H1 (cell line): Measurements from ENCODE around the gene CNOT6. TPM values are rescaled to one million over a fixed set of nuclear protein-coding genes. Genes with fewer than 3 reads are reported as not detected.

Experiments used
- CTCF ChIA-PET: fragments of 300-600 bp; sonication (Branson Sonifier 250); formaldehyde crosslinking; loops from one replicate; lab custom pipeline; 2021; ENCODE audit not compliant: partially characterized antibody; lab: Charles Lee
- POLR2A ChIA-PET: fragments of 300-600 bp; sonication (Branson Sonifier 250); formaldehyde crosslinking; loops from one replicate; lab custom pipeline; 2021; ENCODE audit warnings: inconsistent platforms; ENCODE audit not compliant: partially characterized antibody; lab: Charles Lee
- DNase-seq, 2 experiments: peaks; one replicate each; pipeline versions ENCODE4 v3.0.0 to v3.0.0-alpha.2; 2010 to 2022; ENCODE audit warnings: low spot score in 2 of 2, low read depth in 1 of 2, mixed read lengths in 1 of 2
- FAIRE-seq: peaks from 2 replicates; lab custom pipeline; 2011; peaks lifted over from hg19 to GRCh38; lab: Jason Lieb, UNC
- H2AFZ ChIP-seq: 2 replicates; pipeline ENCODE4 v1.8.1; 2012; ENCODE audit warnings: low read length, inconsistent platforms
- H2AK5ac ChIP-seq: 2 replicates; pipeline ENCODE4 v1.6.1; 2013; ENCODE audit warnings: low read depth, low read length
- H2BK120ac ChIP-seq: replicated peaks from 2 replicates; pipeline ENCODE3; 2013; ENCODE audit warnings: low read depth, low read length, inconsistent platforms
- H2BK12ac ChIP-seq: 2 replicates; pipeline ENCODE4 v1.6.1; 2013; ENCODE audit warnings: low read depth, low read length
- H2BK15ac ChIP-seq: 2 replicates; pipeline ENCODE4 v1.6.1; 2013; ENCODE audit warnings: low read length
- H2BK20ac ChIP-seq: 2 replicates; pipeline ENCODE4 v1.6.1; 2013; ENCODE audit warnings: low read length
- H2BK5ac ChIP-seq: 2 replicates; pipeline ENCODE4 v1.6.1; 2013; ENCODE audit warnings: low read depth, low read length
- H3K14ac ChIP-seq: 2 replicates; pipeline ENCODE4 v1.6.1; 2013; ENCODE audit warnings: inconsistent platforms; ENCODE audit not compliant: insufficient read length
- H3K18ac ChIP-seq: 2 replicates; pipeline ENCODE4 v1.6.1; 2013; ENCODE audit warnings: low read length; ENCODE audit errors: extremely low read depth
- H3K23ac ChIP-seq: 2 replicates; pipeline ENCODE4 v1.6.1; 2013; ENCODE audit warnings: inconsistent platforms; ENCODE audit not compliant: insufficient read length
- H3K23me2 ChIP-seq: 2 replicates; pipeline ENCODE4 v1.6.1; 2013; ENCODE audit warnings: low read depth, low read length
- H3K27ac ChIP-seq: 2 replicates; pipeline ENCODE4 v1.6.1; 2011; ENCODE audit warnings: low read depth, low read length, inconsistent platforms
- H3K27me3 ChIP-seq, 4 experiments: replicated peaks in 1 of 4; 1 replicate in 1 of 4; 2 replicates in 3 of 4; pipeline versions ENCODE4 v1.6.1 to v1.8.1; 2011 to 2013; ENCODE audit warnings: low read length in 3 of 4, mild to moderate bottlenecking in 3 of 4, inconsistent platforms in 2 of 4, mixed read lengths in 2 of 4, moderate library complexity in 1 of 4; ENCODE audit not compliant: control insufficient read depth in 3 of 4, insufficient read depth in 3 of 4; ENCODE audit errors: extremely low read depth in 1 of 4
- H3K36me3 ChIP-seq, 4 experiments: 2 replicates each; pipeline versions ENCODE4 v1.6.1 to v1.8.1; 2011 to 2013; ENCODE audit warnings: mild to moderate bottlenecking in 4 of 4, low read length in 3 of 4, moderate library complexity in 2 of 4, control low read depth in 1 of 4, inconsistent platforms in 1 of 4; ENCODE audit not compliant: insufficient read depth in 4 of 4, control insufficient read depth in 2 of 4
- H3K4ac ChIP-seq: replicated peaks from 2 replicates; pipeline ENCODE3; 2013; ENCODE audit warnings: low read length, low read depth, mixed read lengths, inconsistent platforms; ENCODE audit not compliant: insufficient read length
- H3K4me1 ChIP-seq, 4 experiments: replicated peaks in 1 of 4; 1 replicate in 1 of 4; 2 replicates in 3 of 4; pipeline versions ENCODE4 v1.6.1 to v1.8.1; 2011 to 2013; ENCODE audit warnings: low read length in 3 of 4, inconsistent platforms in 2 of 4, mixed read lengths in 1 of 4; ENCODE audit not compliant: insufficient read depth in 4 of 4, control insufficient read depth in 3 of 4
- H3K4me2 ChIP-seq, 2 experiments: 2 replicates each; pipeline versions ENCODE4 v1.6.1 to v1.8.1; 2011 to 2013; ENCODE audit warnings: low read depth in 2 of 2, low read length in 2 of 2, control low read depth in 1 of 2, inconsistent platforms in 1 of 2, mild to moderate bottlenecking in 1 of 2; ENCODE audit not compliant: insufficient read depth in 1 of 2
- H3K4me3 ChIP-seq, 4 experiments: fragments of 200-600, 300-600 bp in 1 of 4; sonication (generic), shearing (Covaris generic), sonication (Bioruptor Twin) in 1 of 4; 2 replicates each; pipeline versions ENCODE4 v1.5.1 to v1.8.1; 2011 to 2016; ENCODE audit warnings: low read length in 4 of 4, low read depth in 3 of 4, control low read depth in 2 of 4, inconsistent platforms in 2 of 4, mild to moderate bottlenecking in 2 of 4, mixed read lengths in 1 of 4, moderate library complexity in 1 of 4; ENCODE audit not compliant: insufficient read depth in 2 of 4; ENCODE audit errors: extremely low read depth in 1 of 4
- H3K56ac ChIP-seq: replicated peaks from 2 replicates; pipeline ENCODE3; 2013; ENCODE audit warnings: low read depth, mild to moderate bottlenecking, mixed read lengths, low read length, inconsistent platforms; ENCODE audit not compliant: insufficient read length
- H3K79me1 ChIP-seq: 2 replicates; pipeline ENCODE4 v1.6.1; 2013; ENCODE audit warnings: low read depth, low read length, control low read depth
- H3K79me2 ChIP-seq, 2 experiments: 2 replicates each; pipeline versions ENCODE4 v1.6.1 to v1.8.1; 2012 to 2013; ENCODE audit warnings: low read length in 2 of 2, mild to moderate bottlenecking in 2 of 2, inconsistent platforms in 1 of 2; ENCODE audit not compliant: insufficient read depth in 2 of 2, control insufficient read depth in 1 of 2
- H3K9ac ChIP-seq, 4 experiments: replicated peaks in 1 of 4; 1 replicate in 1 of 4; 2 replicates in 3 of 4; pipeline versions ENCODE4 v1.6.1 to v1.8.1; 2011 to 2013; ENCODE audit warnings: low read depth in 3 of 4, low read length in 3 of 4, control low read depth in 2 of 4, mild to moderate bottlenecking in 2 of 4, moderate library complexity in 2 of 4, inconsistent platforms in 1 of 4; ENCODE audit errors: extremely low read depth in 1 of 4
- H3K9me3 ChIP-seq, 2 experiments: 2 replicates each; pipeline versions ENCODE4 v1.6.1 to v1.8.1; 2012 to 2013; ENCODE audit warnings: mild to moderate bottlenecking in 2 of 2, moderate library complexity in 2 of 2, control low read depth in 1 of 2, inconsistent platforms in 1 of 2, low read depth in 1 of 2, low read length in 1 of 2, mixed read lengths in 1 of 2; ENCODE audit not compliant: insufficient read depth in 2 of 2
- H4K20me1 ChIP-seq, 2 experiments: replicated peaks in 1 of 2; 2 replicates each; pipeline versions ENCODE3 to v1.8.1; 2011 to 2013; ENCODE audit warnings: inconsistent platforms in 2 of 2, low read length in 2 of 2, mild to moderate bottlenecking in 1 of 2; ENCODE audit not compliant: insufficient read depth in 2 of 2, control insufficient read depth in 1 of 2
- H4K5ac ChIP-seq: 2 replicates; pipeline ENCODE4 v1.6.1; 2013; ENCODE audit warnings: low read length, low read depth, mixed read lengths, inconsistent platforms; ENCODE audit not compliant: insufficient read length
- H4K8ac ChIP-seq: 2 replicates; pipeline ENCODE4 v1.8.0; 2013; ENCODE audit warnings: mild to moderate bottlenecking, moderate library complexity, low read length, inconsistent platforms; ENCODE audit not compliant: insufficient read depth; ENCODE audit errors: extremely low read depth
- H4K91ac ChIP-seq: replicated peaks from 2 replicates; pipeline ENCODE3; 2013; ENCODE audit warnings: low read length, mixed read lengths, inconsistent platforms; ENCODE audit not compliant: insufficient read length
- FOSL1 ChIP-seq: IDR thresholded peaks from 2 replicates; pipeline ENCODE4 v1.6.1; 2011; ENCODE audit warnings: mild to moderate bottlenecking, low read depth, low read length, moderate library complexity; ENCODE audit not compliant: insufficient read depth
- HDAC6 ChIP-seq: IDR thresholded peaks from one replicate; pipeline ENCODE4 v1.7.1; 2012; ENCODE audit warnings: low read depth, mild to moderate bottlenecking, inconsistent platforms, low read length, moderate library complexity
- NANOG ChIP-seq: IDR thresholded peaks from 2 replicates; pipeline ENCODE4 v1.6.1; 2011; ENCODE audit warnings: low read length, low read depth, mild to moderate bottlenecking, inconsistent platforms; ENCODE audit not compliant: insufficient read depth, poor library complexity, severe bottlenecking
- POLR2AphosphoS5 ChIP-seq: IDR thresholded peaks from 2 replicates; pipeline ENCODE4 v1.6.1; 2011; ENCODE audit warnings: low read depth, low read length
- SIRT6 ChIP-seq: IDR thresholded peaks from one replicate; pipeline ENCODE4 v1.7.1; 2012; ENCODE audit warnings: low read length, inconsistent platforms
- TEAD4 ChIP-seq: IDR thresholded peaks from 2 replicates; pipeline ENCODE4 v1.6.1; 2012; ENCODE audit warnings: low read depth, low read length, inconsistent platforms, mixed read lengths
- ZNF274 ChIP-seq: IDR thresholded peaks from 2 replicates; pipeline ENCODE4 v1.7.0; 2012; ENCODE audit warnings: low read length, borderline replicate concordance; ENCODE audit errors: extremely low read depth
- WGBS, 2 experiments: shearing (Covaris generic) in 1 of 2; methylation state at CpG; one replicate each; pipeline versions ENCODE4 v1.1.6 to v1.1.7; 2013 to 2015; ENCODE audit warnings: low lambda C conversion rate in 2 of 2, mixed read lengths in 2 of 2, inconsistent platforms in 1 of 2, low coverage in 1 of 2, missing lambda C conversion rate in 1 of 2; ENCODE audit not compliant: insufficient replicate concordance in 2 of 2, insufficient coverage in 1 of 2, insufficient read length in 1 of 2; ENCODE audit errors: extremely low coverage in 1 of 2, missing lambda C conversion rate in 1 of 2; 5-methylcytosine and 5-hydroxymethylcytosine counted together
- polyA plus RNA-seq, 7 experiments: library from polyadenylated mRNA; depleted of rRNA in 3 of 7; stranded (reverse) in 5 of 7; unstranded in 2 of 7; fragments of >200 nt in 5 of 7; fragments of 200-250 nt in 2 of 7; gene quantifications; 1 replicate in 5 of 7; 2 replicates in 1 of 7; 4 replicates in 1 of 7; pipeline versions ENCODE4 v1.2.1 to v1.2.3, GENCODE V29; 2011 to 2013; ENCODE audit warnings: missing spikeins in 2 of 7, mixed read lengths in 2 of 7
- total RNA-seq: library from RNA; stranded (reverse); fragmentation: NEBNext Ultra II Directional; extraction: Animal tissue kit (Norgen Biotek cat#: 25700); gene quantifications from 2 replicates; pipeline ENCODE4 v1.2.1, GENCODE V29; 2021
- TF ChIP-seq, protein P1 (sequence below), 3 experiments: IDR thresholded peaks; 1 replicate in 2 of 3; 2 replicates in 1 of 3; pipeline versions ENCODE4 v1.5.1 to v1.6.1; 2011; ENCODE audit warnings: low read length in 3 of 3, mild to moderate bottlenecking in 3 of 3, inconsistent platforms in 2 of 3, low read depth in 1 of 3, moderate library complexity in 1 of 3; ENCODE audit not compliant: insufficient read depth in 1 of 3; ENCODE audit errors: control extremely low read depth in 1 of 3
- TF ChIP-seq, protein P2 (sequence below): IDR thresholded peaks from 2 replicates; pipeline ENCODE4 v1.6.1; 2011; ENCODE audit warnings: low read length, improper control_type of control experiment

The CNOT6 gene
- total and polyA plus RNA-seq, 2 of the 8 experiments (the other 6 are each of a cell fraction or from before 2014, with no cell fraction given) = 10.7 to 45.4 TPM

DNA sequence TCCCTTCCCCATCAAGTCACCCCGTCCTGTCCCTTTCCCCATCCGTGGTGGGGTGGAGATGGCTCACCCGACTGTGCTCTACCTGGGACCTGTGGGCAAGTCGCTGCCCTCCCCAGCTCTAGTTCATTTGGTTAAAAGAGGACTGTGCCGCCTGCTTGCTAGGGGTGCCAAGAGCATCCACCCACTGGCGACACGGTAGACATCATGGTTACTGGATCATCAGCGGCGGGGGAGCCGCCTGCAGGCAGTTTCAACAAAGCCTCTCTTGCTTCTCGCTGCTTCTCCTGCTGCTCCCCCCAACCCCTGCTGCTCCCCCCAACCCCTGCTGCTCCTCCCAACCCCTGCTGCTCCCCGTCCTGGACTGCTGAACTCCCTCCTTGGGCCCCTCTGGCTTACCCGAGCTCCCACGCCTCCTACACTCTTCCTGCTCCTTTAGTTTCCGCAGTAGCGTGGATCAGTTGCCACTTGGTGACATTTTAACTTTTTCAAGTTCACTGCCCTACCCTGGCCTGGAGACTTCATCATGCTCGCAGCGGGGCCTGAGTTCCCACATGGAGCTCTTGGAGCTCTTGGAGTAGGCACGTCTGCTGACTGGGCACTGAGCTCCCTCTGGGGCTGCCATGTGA is 119.1 kb downstream of the CNOT6 start:
- Histone ChIP-seq H3K14ac (no peak overlapping the region), H4K91ac (no peak overlapping the region), H4K20me1 (peaks cover 0 to 1% of the 10 kb centered on the region in 2 experiments), H3K23me2 (no peaks in the 10 kb centered on the region), H3K23ac (no peak overlapping the region), H2BK120ac (no peak overlapping the region), H3K18ac (no peak overlapping the region), H4K5ac (no peak overlapping the region), H3K27me3 (peaks cover 0 to 7% (median 2%) of the 10 kb centered on the region in 4 experiments; a peak in 5 of 7 replicates), H3K4me2 (no peak overlapping the region), H2BK20ac (no peak overlapping the region), H2BK5ac (no peak overlapping the region; the same call in 1 of the 2 replicates), H3K79me1 (no peaks in the 10 kb centered on the region), H3K4me3 (no peak overlapping the region), H3K9ac (no peak overlapping the region), H3K79me2 (no peaks in the 10 kb centered on the region), H2BK15ac (no peak overlapping the region), H2BK12ac (no peak overlapping the region), H3K27ac (no peak overlapping the region), H3K36me3 (no peaks in the 10 kb centered on the region), H4K8ac (no peak overlapping the region), H3K9me3 (no peaks in the 10 kb centered on the region), H2AFZ (no peak overlapping the region), H3K4ac (no peak overlapping the region), H3K4me1 (no peaks in the 10 kb centered on the region; a peak in 1 of 7 replicates), H2AK5ac (no peak overlapping the region), H3K56ac (no peak overlapping the region)
- 83% methylated on average over 17 of the region's 19 CpGs; no CpG with 5 or more reads in 1 of the 2 experiments for WGBS, 2 experiments
- POLR2A ChIA-PET = interaction anchor here (1.0 kb wide), 1 partner anchor 9 kb away, joined by 3 read pairs; no protein-coding TSS in a partner anchor
- no peak for DNase-seq
- FAIRE-seq = no peak
- CTCF ChIA-PET = interaction anchor here (0.6 to 2.0 kb wide), 3 partner anchors 8 to 107 kb away, joined by 3 to 5 read pairs (median 3); no protein-coding TSS in a partner anchor
- no peak for TF ChIP-seq SIRT6
- no peak for TF ChIP-seq TEAD4
- TF ChIP-seq, protein P1, sequence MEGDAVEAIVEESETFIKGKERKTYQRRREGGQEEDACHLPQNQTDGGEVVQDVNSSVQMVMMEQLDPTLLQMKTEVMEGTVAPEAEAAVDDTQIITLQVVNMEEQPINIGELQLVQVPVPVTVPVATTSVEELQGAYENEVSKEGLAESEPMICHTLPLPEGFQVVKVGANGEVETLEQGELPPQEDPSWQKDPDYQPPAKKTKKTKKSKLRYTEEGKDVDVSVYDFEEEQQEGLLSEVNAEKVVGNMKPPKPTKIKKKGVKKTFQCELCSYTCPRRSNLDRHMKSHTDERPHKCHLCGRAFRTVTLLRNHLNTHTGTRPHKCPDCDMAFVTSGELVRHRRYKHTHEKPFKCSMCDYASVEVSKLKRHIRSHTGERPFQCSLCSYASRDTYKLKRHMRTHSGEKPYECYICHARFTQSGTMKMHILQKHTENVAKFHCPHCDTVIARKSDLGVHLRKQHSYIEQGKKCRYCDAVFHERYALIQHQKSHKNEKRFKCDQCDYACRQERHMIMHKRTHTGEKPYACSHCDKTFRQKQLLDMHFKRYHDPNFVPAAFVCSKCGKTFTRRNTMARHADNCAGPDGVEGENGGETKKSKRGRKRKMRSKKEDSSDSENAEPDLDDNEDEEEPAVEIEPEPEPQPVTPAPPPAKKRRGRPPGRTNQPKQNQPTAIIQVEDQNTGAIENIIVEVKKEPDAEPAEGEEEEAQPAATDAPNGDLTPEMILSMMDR (IDR thresholded peaks at IDR 0.05; ENCODE audit: control extremely low read depth in 1 of 3, insufficient read depth in 1 of 3, low read depth in 1 of 3, low read length in 3 of 3) = no peak
- no peak for TF ChIP-seq ZNF274
- no peak for TF ChIP-seq HDAC6
- TF ChIP-seq FOSL1 = no peak
- no peak for TF ChIP-seq POLR2AphosphoS5
- no peak for TF ChIP-seq NANOG
- TF ChIP-seq, protein P2, sequence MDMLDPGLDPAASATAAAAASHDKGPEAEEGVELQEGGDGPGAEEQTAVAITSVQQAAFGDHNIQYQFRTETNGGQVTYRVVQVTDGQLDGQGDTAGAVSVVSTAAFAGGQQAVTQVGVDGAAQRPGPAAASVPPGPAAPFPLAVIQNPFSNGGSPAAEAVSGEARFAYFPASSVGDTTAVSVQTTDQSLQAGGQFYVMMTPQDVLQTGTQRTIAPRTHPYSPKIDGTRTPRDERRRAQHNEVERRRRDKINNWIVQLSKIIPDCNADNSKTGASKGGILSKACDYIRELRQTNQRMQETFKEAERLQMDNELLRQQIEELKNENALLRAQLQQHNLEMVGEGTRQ = no peak
